Activated naive CD4-positive, alpha-beta T cell treated with anti-CD3 and anti-CD28 coated beads, Interleukin-2, amount 10 ng/mL, durations not matched to agents 7 days and 5 days (primary cell): ENCODE data around the gene CHRNA4.
A peak's percentile ranks its signal among the peaks of the same experiment; 100 is the strongest.

Source experiments
- CTCF ChIA-PET: fragments of 350-600 bp; sonication (Branson Sonifier 250); formaldehyde crosslinking; loops from one replicate; lab custom pipeline; 2021; ENCODE audit warnings: antibody characterized with exemption; lab: Charles Lee
- DNase-seq: peaks from one replicate; pipeline ENCODE4 v3.0.0-alpha.2; 2020
- H3K27ac Mint-ChIP-seq: one replicate; pipeline ENCODE4 v1.8.0; 2021; ENCODE audit warnings: mild to moderate bottlenecking, moderate library complexity, mixed read lengths
- H3K27me3 Mint-ChIP-seq: one replicate; pipeline ENCODE4 v1.8.0; 2021; ENCODE audit warnings: mild to moderate bottlenecking, mixed read lengths
- H3K36me3 Mint-ChIP-seq: one replicate; pipeline ENCODE4 v1.8.0; 2021; ENCODE audit warnings: mixed read lengths
- H3K4me1 Mint-ChIP-seq: one replicate; pipeline ENCODE4 v1.8.0; 2021; ENCODE audit warnings: mixed read lengths
- H3K4me3 Mint-ChIP-seq: one replicate; pipeline ENCODE4 v1.8.0; 2021; ENCODE audit warnings: mild to moderate bottlenecking, moderate library complexity, mixed read lengths
- H3K9me3 Mint-ChIP-seq: one replicate; pipeline ENCODE4 v1.8.0; 2021; ENCODE audit warnings: mixed read lengths

The CHRNA4 gene

DNA sequence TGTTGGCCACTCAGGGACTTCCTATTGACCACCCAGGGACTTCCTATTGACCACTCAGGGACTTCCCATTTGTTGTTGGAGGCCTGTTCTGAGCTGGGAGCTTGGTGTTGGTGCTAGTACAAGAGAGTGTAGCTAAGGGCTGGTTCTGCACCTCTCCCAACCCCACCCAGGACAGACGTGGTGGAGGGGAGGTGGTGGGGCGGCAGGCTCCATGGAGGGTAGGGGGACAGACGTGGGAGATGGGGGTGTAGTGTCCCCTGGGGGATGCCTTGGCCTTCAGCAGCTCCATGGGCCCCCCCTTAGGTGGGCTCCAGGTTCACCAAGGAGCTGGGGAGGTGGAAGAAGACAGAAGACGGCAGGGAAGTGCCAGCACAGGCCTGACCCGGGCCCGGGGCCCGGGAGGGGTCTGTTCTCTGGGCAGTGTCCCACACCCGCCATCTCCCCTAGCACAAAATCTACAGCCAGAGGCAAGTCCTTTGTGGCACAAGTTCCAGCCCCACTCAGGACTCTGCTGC, 33.9 kb downstream of the CHRNA4 start:
- no peak for DNase-seq
- Mint-ChIP-seq H3K36me3 (no peaks in the 10 kb centered on the region), H3K27me3 (peaks cover 11% of the 10 kb centered on the region), H3K27ac (peak overlapping the region; percentile 88), H3K9me3 (peaks cover 13% of the 10 kb centered on the region), H3K4me3 (no peak overlapping the region), H3K4me1 (no peaks in the 10 kb centered on the region)
- CTCF ChIA-PET = no interaction called here

DNA sequence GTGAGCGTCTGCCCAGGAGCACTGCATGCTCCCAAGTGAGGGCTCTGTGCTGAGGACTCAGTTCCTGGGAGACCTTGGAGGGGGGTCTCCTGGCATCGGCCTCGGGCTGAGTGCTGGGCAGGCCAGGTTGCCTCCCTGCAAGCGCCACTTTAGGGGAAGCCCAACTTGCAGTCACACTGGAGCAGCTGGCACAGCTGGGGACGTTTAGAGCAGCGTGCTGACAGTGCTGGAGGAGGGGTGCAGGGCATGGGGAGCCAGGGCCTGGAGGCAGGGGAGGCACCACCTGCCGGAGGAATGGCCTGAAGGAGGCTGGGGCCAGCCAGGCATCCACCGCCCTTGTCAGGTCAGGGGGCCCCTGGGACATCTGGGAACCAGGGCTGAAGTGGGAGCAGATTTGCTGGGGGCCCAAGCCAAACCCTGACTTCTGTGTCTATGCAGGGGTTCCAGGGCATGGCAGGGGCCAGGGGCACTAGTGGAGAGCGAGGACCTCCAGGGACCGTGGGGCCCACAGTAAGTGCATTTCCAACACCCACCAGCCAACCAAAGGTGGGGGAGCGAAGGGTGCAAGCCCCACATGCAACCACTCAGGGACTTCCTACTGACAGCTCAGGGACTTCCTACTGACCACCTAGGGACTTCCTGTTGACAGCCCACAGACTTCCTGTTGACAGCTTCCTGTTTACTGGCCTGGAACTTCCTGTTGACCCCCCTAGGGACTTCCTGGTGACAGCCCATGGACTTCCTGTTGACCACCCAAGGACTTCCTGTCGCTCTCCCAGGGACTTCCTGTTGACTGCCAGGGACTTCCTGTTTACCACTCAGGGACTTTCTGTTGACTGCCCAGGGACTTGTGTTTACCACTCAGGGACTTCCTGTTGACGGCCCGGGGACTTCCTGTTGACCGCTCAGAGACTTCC, 34.6 kb downstream of the CHRNA4 start:
- DNase-seq = no peak
- H3K27me3 Mint-ChIP-seq = peaks cover 16% of the 10 kb centered on the region
- H3K36me3 Mint-ChIP-seq = no peaks in the 10 kb centered on the region
- H3K9me3 Mint-ChIP-seq = peaks cover 6% of the 10 kb centered on the region
- H3K27ac Mint-ChIP-seq = peak overlapping the region; percentile 88
- CTCF ChIA-PET = no interaction called here
- no peak overlapping the region for H3K4me3 Mint-ChIP-seq
- H3K4me1 Mint-ChIP-seq = no peaks in the 10 kb centered on the region

DNA sequence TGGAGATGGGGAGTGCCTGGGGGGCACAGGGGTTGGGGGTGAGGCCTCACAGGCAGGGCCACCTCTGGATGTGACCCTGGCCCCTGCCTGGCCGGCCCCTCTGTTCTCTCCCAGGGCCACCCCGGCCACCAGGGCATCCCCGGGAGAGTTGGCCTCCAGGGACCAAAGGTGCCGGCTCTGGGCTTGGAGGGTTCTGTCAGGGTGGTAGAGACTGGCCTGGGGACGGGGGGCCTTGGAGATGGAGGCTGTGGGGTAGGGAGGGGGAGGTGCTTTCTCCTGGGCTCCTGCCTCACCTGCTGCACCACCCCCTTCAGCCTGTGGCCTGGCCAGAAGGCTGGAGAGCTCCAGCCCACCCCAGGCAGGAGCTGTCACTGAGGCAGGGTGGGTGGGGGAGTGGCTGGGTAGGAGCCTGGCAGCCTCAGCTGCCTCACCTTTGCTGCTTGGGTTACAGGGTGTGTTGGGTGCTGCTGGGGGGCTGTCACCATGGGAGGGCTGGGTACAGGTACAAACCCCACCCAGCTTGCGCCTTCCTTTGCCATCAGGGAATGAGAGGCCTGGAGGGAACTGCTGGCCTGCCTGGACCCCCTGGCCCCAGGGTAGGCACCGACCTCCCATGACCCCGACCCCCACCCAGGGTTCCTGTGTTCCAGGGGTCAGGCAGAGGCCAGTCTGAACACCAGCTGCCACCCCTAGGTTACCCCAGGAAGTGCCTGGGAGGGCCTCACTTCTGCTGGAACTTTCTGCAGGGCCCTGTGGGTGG, 35.4 kb downstream of the CHRNA4 start:
- Mint-ChIP-seq H3K36me3 (no peaks in the 10 kb centered on the region), H3K4me1 (no peaks in the 10 kb centered on the region), H3K4me3 (no peak overlapping the region), H3K27ac (peak overlapping the region; percentile 88), H3K9me3 (peaks cover 4% of the 10 kb centered on the region), H3K27me3 (peaks cover 20% of the 10 kb centered on the region)
- CTCF ChIA-PET = no interaction called here
- DNase-seq = no peak

DNA sequence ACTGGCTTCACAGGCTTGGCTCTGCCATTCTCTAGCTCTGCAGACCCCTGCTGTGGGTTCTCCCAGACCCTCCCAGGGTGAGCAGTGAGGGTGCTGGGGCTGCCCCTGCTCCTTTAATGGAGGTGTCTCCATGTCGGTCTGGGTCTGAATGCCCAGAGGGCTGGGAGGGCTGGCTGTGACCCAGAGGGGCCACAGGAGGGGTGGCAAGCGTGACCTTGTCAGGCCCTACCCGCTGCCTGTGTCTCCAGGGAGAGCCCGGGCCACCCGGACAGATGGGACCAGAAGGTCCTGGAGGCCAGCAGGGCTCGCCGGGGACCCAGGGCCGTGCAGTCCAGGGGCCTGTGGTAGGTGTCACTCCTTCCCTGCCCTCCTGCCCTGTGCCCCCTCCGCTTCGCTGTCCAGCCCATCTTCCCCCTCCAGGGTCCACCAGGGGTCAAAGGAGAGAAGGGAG, 36.1 kb downstream of the CHRNA4 start:
- no peaks in the 10 kb centered on the region for H3K4me1 Mint-ChIP-seq
- CTCF ChIA-PET = no interaction called here
- H3K27me3 Mint-ChIP-seq = peaks cover 20% of the 10 kb centered on the region
- no peak overlapping the region for H3K4me3 Mint-ChIP-seq
- no peaks in the 10 kb centered on the region for H3K36me3 Mint-ChIP-seq
- DNase-seq = no peak
- H3K9me3 Mint-ChIP-seq = peaks cover 4% of the 10 kb centered on the region
- no peak overlapping the region for H3K27ac Mint-ChIP-seq

DNA sequence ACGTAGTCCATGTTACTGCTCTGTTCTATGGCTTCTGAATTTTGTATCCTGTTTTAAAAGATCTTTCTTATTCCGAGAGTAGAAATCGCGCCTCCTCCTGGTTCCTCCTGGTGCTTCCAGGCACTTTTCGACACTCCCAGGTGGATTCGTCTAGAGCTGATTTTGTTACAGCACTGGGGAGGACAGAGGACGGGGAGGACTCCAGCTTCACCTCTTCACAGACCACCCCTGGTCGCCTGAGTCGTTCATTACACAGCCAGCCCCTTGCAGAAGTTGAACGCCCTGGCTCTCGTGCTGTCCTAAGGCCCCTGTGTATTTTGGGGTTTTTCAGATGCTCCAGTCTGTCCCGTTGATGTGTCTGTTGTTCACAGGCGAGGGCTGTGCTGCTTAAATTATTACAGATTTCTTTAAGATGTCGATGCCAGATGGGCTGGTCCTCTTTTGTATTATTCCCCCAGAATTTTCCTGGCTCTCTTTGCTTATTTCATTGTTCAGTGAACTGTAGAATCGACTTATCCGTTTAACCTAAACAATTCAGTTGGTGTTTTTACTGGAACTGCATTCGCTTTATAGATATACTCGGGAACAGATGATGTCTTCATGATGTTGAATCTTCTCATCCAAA, 37.7 kb downstream of the CHRNA4 start:
- CTCF ChIA-PET = no interaction called here
- H3K27ac Mint-ChIP-seq = no peak overlapping the region
- no peak for DNase-seq

DNA sequence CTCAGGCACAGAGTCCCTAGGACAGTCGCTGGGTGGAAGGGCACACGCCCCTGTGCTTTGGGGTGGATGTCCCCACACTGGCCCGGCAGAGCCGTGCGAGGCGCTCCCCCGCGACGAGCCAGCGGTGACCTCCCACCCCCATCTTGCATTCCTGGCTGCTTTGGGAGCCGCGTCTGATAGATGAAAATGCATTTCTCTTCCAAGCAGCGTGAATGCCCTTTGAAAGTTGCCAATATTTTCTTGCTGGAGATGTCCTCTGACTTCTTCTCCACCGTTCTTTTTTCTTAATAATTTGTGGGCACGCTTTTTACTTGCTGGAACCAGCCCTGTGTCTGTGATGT, 38.2 kb downstream of the CHRNA4 start:
- Mint-ChIP-seq H3K27me3 (peaks cover 20% of the 10 kb centered on the region), H3K36me3 (no peaks in the 10 kb centered on the region), H3K27ac (no peak overlapping the region), H3K9me3 (peaks cover 3% of the 10 kb centered on the region), H3K4me1 (no peaks in the 10 kb centered on the region), H3K4me3 (no peak overlapping the region)
- CTCF ChIA-PET = no interaction called here
- DNase-seq = no peak

More for the DNA sequence above, 37.7 kb downstream of the CHRNA4 start:
- peaks cover 20% of the 10 kb centered on the region for H3K27me3 Mint-ChIP-seq
- no peak overlapping the region for H3K4me3 Mint-ChIP-seq
- no peaks in the 10 kb centered on the region for H3K4me1 Mint-ChIP-seq
- H3K36me3 Mint-ChIP-seq = no peaks in the 10 kb centered on the region
- peaks cover 3% of the 10 kb centered on the region for H3K9me3 Mint-ChIP-seq

DNA sequence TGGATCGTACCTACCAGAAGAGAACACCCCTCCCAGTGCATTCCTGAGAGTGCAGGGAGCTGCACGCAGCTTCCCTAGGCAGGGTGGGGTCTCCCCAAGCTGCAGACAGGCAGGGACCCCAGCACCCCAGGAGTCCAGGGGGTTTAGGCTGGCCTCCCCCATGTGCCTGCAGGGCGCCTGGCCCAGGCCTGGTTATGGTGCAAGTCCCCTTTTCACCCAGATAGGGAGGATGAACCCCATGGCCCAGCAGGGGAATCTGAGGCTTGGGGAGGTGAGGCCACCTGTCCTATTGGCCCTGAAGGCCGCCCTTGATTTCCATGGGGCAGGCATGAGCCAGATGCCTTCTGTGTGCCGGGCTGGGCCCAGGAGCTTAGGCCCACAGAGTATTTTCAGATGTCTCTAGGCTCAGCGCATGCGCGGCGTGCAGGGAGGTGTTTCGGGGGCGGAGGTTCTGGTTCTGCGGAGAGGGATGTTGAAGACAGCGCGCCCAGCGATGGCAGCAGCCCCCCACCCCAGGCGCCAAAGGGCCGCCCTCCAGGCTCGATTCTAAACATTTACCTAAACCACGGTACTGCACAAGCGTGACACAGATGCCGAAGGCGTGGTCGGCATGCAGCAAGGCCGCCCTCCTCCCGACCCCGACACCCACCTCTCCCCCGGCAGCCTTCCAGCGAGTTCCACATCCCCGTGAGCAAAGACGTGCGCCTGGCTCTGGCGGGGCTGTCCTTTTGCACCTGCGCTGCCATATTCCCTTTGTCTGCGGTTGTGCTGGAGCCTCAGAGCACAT, 38.8 kb downstream of the CHRNA4 start:
- peaks cover 20% of the 10 kb centered on the region for H3K27me3 Mint-ChIP-seq
- DNase-seq = peak; percentile 19
- peaks cover 3% of the 10 kb centered on the region for H3K9me3 Mint-ChIP-seq
- H3K4me1 Mint-ChIP-seq = no peaks in the 10 kb centered on the region
- no peak overlapping the region for H3K4me3 Mint-ChIP-seq
- no peak overlapping the region for H3K27ac Mint-ChIP-seq
- CTCF ChIA-PET = no interaction called here
- H3K36me3 Mint-ChIP-seq = no peaks in the 10 kb centered on the region

DNA sequence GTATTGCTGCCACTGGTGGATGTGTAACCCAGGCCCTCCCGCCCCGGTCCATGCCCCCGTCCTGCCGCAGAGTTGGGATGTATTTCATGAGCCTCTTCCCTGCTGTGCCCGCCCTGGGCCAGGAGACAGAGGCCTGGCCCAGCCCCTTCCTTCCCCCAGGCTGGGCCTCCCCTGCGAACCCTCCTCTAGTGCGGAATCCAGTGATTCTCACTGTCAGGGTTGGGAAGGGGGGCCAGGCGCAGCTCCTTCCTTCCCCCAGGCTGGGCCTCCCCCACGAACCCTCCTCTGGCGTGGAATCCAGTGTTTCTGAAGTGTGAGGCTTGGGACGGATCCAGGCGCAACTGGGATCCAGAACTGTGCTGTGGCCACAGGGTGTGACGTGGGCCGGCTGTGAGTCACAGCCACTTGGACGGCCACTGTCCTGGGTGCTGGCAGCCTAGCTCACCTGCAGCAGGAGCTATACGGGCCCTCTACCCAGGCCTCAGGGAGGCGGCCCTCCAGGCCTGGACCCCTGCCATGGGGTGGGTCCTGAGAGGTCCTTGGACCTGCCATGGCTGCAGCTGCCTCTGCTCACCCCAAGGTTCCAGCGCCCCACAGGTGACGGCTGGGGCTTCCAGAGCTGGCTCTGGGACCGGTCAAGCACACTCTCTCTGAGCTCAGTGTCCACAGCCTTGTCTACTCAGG, 39.9 kb downstream of the CHRNA4 start:
- CTCF ChIA-PET = no interaction called here
- Mint-ChIP-seq H3K4me3 (no peak overlapping the region), H3K27ac (no peak overlapping the region), H3K36me3 (no peaks in the 10 kb centered on the region), H3K27me3 (peaks cover 20% of the 10 kb centered on the region), H3K9me3 (no peaks in the 10 kb centered on the region), H3K4me1 (no peaks in the 10 kb centered on the region)
- DNase-seq = peak; percentile 13

DNA sequence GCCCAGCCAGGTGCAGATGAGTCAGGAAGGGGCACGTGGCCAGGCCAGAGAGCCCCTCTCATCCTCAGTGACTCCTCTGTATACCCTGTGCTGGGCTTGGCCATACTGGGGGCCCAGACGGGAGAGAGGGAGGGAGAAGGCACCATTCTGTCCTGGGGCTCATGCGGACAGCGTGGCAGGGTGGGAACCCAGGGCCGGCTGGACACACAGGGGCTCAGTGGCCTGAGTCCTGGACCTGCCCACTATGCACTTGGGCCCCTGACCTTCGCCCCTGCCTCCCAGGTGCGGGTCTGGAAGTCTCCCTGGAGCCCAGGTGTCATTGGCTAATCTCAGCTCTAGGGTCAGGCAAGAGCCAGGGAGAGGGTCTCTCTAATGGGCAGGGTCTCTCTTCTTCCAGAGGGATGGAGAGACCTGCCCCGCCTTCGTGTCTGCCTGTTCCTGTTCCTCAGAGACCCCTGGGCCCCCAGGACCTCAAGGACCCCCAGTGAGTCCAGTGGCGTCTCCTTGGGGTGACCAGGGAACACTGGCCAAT, 40.5 kb downstream of the CHRNA4 start:
- no peak overlapping the region for H3K4me3 Mint-ChIP-seq
- no peak for DNase-seq
- CTCF ChIA-PET = no interaction called here
- no peak overlapping the region for H3K27ac Mint-ChIP-seq
- peaks cover 20% of the 10 kb centered on the region for H3K27me3 Mint-ChIP-seq
- H3K36me3 Mint-ChIP-seq = no peaks in the 10 kb centered on the region
- H3K4me1 Mint-ChIP-seq = no peaks in the 10 kb centered on the region
- H3K9me3 Mint-ChIP-seq = no peaks in the 10 kb centered on the region

DNA sequence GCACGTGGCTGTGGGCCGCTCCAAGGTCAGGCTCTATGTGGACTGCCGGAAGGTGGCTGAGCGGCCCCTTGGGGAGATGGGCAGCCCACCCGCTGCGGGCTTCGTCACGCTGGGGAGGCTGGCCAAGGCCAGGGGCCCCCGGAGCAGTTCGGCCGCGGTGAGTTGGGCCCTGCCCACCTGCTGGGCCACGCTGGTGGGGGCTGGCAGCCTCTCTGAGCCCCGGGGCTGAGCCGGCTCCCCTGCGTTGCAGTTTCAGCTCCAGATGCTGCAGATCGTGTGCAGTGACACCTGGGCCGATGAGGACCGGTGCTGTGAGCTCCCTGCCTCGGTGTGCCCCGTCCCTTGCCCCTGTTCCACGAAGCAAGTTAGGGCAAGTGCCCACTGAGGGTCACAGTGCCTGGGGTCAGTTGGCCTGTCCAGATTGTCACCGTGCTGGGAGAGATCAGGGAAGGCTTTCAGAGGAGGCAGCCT, 41.1 kb downstream of the CHRNA4 start:
- Mint-ChIP-seq H3K27me3 (peaks cover 20% of the 10 kb centered on the region), H3K9me3 (no peaks in the 10 kb centered on the region), H3K27ac (no peak overlapping the region), H3K36me3 (no peaks in the 10 kb centered on the region), H3K4me3 (no peak overlapping the region), H3K4me1 (no peaks in the 10 kb centered on the region)
- CTCF ChIA-PET = no interaction called here
- no peak for DNase-seq

DNA sequence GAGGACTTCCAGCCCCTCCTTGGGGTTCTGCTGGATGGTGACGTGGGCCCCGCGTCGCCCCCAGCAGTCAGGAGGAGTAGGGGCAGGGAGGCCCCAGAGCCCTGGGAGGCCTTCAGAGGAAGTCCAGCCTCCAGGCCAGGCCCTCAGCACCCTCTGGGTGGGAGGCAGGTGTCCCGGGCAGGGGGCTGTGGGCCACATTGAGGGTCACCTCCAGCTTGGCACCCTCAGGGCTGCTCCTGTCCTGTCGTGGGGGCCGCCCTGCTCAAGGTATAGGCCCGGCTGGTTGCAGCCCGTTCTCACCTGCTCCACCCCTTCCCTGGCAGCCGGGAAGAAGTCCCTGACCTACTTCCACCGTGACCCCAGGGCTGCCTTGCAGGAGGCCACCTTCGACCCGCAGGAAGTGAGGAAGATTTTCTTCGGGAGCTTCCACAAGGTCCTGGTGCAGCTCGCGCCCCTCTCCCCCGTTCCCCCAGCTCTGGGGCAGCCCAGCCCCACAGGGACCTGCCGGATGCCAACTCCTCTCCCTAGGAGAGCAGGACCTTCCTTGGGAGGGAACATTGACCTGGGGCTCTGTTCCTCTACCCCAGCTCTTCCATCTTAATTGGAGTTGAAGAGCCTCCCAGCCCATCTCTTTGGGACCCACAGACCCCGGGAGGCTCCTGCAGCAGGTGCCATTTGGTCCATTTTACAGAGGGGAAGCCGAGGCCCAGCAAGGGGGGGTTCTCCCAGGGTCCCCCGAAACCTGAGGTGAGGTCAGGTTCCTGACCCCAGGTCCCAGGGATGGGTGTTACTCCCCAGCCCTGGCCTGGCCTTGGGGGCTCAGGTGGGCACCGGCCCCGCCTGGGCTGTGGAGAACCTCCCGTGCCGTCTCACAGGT, 41.7 kb downstream of the CHRNA4 start:
- no peaks in the 10 kb centered on the region for H3K9me3 Mint-ChIP-seq
- CTCF ChIA-PET = interaction anchor here (1.7 kb wide), 1 partner anchor 10 kb away, joined by 5 read pairs; no protein-coding TSS in a partner anchor
- peaks cover 20% of the 10 kb centered on the region for H3K27me3 Mint-ChIP-seq
- no peaks in the 10 kb centered on the region for H3K4me1 Mint-ChIP-seq
- H3K27ac Mint-ChIP-seq = no peak overlapping the region
- no peak overlapping the region for H3K4me3 Mint-ChIP-seq
- no peaks in the 10 kb centered on the region for H3K36me3 Mint-ChIP-seq
- DNase-seq = peak; percentile 11

DNA sequence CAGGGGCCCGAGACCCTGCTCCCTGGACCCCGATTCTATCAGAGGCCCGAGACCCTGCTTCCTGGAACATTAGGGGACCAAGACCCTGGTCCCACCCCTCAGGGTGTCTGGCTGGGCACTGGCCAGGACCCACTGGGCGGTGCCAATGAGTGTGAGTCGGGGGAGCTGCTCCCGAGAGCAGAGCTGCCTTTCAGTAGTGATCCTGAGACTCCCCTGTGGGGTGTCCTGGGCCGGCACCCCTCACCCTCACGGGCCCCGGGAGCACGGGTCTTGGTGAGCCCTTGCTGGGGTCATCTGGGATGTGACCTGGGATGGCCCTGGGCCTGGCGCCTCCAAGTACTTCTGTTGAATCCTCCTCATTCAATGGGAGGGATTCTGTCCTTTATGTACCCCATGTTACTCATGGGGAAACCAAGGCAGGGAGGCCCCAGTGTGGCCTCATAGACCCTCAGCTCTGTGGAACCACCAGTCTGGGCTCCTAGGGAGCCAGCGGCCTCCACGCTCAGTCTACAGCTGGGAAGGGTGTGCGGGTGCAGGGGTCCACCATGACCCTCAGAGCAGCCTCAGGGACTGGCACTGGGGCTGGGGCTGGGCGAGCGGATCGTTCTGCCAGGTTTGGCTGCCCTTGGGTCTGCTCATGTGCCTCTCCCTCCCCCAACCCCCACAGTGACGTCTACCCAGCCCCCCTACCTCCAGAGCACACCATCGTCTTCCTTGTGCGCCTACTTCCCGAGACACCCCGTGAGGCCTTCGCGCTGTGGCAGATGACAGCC, 42.6 kb downstream of the CHRNA4 start:
- CTCF ChIA-PET = interaction anchor here (1.7 kb wide), 1 partner anchor 9 kb away, joined by 5 read pairs; no protein-coding TSS in a partner anchor
- DNase-seq = peak; percentile 11
- Mint-ChIP-seq H3K36me3 (no peaks in the 10 kb centered on the region), H3K4me3 (no peak overlapping the region), H3K4me1 (no peaks in the 10 kb centered on the region), H3K27ac (no peak overlapping the region), H3K27me3 (peaks cover 20% of the 10 kb centered on the region), H3K9me3 (no peaks in the 10 kb centered on the region)
